Muscle layer of duodenum (tissue), 2 donors: ENCODE results near the gene CDC7.

Experiments used
- H3K27ac ChIP-seq: one replicate; pipeline ENCODE4 v1.7.0; 2013; ENCODE audit warnings: mild to moderate bottlenecking, low read length
- H3K27me3 ChIP-seq: one replicate; pipeline ENCODE4 v1.7.0; 2013; ENCODE audit warnings: low read depth, mild to moderate bottlenecking, control low read depth, low read length
- H3K36me3 ChIP-seq, 2 donors: one replicate each; pipeline ENCODE4 v1.7.0; 2013; ENCODE audit warnings: low read length in 2 of 2, control low read depth in 1 of 2, mild to moderate bottlenecking in 1 of 2; ENCODE audit not compliant: insufficient read depth in 2 of 2, control insufficient read depth in 1 of 2
- H3K4me1 ChIP-seq, 2 donors: one replicate each; pipeline ENCODE4 v1.7.0; 2013; ENCODE audit warnings: low read length in 2 of 2, mild to moderate bottlenecking in 2 of 2, control low read depth in 1 of 2, moderate library complexity in 1 of 2; ENCODE audit not compliant: insufficient read depth in 2 of 2, control insufficient read depth in 1 of 2
- H3K4me3 ChIP-seq, 2 donors: one replicate each; pipeline ENCODE4 v1.7.0; 2013; ENCODE audit warnings: low read length in 2 of 2, low read depth in 1 of 2, mild to moderate bottlenecking in 1 of 2
- H3K9me3 ChIP-seq, 2 donors: one replicate each; pipeline ENCODE4 v1.7.0; 2013; ENCODE audit warnings: low read length in 2 of 2, control low read depth in 1 of 2, mild to moderate bottlenecking in 1 of 2; ENCODE audit not compliant: control insufficient read depth in 1 of 2
- donor health status: healthy.

CDC7 gene

DNA sequence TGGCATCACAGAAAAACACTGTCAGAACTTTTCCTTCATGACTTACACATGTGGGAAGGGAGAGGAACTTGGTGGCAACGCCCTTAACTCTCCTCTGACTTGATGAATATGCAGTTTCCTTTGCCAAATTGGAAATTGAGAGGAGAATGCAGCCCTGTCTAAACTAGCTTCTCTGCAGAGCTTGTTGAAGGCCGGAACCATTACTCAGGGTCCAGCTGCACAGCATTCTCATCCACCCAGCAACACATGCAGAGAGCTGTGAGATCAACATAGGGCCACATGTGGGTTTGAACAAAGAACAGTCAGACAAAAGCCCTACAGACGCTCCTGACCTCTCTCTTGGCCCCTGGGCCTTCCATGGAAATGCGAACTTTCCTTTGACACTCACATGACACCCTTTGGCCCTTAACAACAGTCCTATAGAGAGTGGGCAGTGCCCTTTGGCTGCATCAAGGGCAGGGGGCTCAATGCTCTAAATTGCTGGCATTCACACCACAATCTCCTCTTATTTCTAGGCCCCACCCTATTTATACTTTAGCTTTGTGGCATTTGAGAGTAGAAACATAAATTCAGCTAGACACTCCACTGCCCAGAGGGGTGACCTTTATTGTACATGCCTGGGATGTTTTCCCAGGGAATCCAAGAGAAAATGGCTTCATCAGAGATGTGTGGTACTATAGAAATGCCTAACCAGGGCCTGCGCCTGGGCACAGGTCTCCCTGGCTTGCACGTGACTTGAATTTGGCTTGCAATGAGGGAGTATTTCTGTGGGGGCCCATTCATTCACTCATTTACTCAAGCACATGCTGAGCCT lies 64.4 kb downstream of the CDC7 start:
- Histone ChIP-seq H3K4me1 (peaks cover 0 to 19% of the 10 kb centered on the region in 2 donors), H3K9me3 (no peaks in the 10 kb centered on the region), H3K4me3 (no peak overlapping the region), H3K36me3 (no peaks in the 10 kb centered on the region), H3K27ac (peak overlapping the region; percentile 42), H3K27me3 (no peaks in the 10 kb centered on the region)

- peaks cover 0 to 19% of the 10 kb centered on the region in 2 donors for H3K4me1 ChIP-seq
- no peaks in the 10 kb centered on the region for H3K36me3 ChIP-seq
- H3K27me3 ChIP-seq, result no peaks in the 10 kb centered on the region
- no peak overlapping the region for H3K4me3 ChIP-seq
- H3K9me3 ChIP-seq, result no peaks in the 10 kb centered on the region
- no peak overlapping the region for H3K27ac ChIP-seq
These were observed 66.9 kb downstream of the CDC7 start for GRCh38 chr1:91567583-91567982.

DNA sequence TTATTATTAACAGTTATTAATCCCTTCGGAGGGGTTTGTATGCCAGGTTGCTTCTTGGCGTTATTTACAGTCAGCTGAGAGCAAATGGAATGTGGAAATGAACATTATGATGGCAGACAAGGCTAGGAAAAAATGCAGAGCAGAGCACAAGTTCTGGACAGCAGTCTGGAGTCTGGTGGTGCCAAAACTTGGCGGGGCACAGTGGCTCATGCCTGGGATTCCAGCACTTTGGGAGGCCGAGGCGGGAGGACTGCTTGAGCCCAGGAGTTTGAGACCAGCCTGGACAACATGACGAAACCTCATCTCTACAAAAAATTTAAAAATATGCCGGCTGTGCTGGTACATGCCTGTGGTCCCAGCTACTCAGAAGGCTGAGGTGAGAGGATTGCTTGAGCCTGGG lies 67.6 kb downstream of the CDC7 start:
- H3K36me3 ChIP-seq, result no peaks in the 10 kb centered on the region
- H3K27me3 ChIP-seq, result no peaks in the 10 kb centered on the region
- H3K9me3 ChIP-seq, result no peaks in the 10 kb centered on the region
- H3K4me3 ChIP-seq, result no peak overlapping the region
- H3K4me1 ChIP-seq, result peaks cover 0 to 19% of the 10 kb centered on the region in 2 donors
- H3K27ac ChIP-seq, result no peak overlapping the region

GRCh38 chr1:91569411-91570119 lies 68.9 kb downstream of the CDC7 start:
- H3K9me3 ChIP-seq, result no peaks in the 10 kb centered on the region
- H3K4me1 ChIP-seq, result peaks cover 0 to 17% of the 10 kb centered on the region in 2 donors
- no peak overlapping the region for H3K4me3 ChIP-seq
- H3K27me3 ChIP-seq, result no peaks in the 10 kb centered on the region
- H3K36me3 ChIP-seq, result no peaks in the 10 kb centered on the region
- peak overlapping the region; percentile 52 for H3K27ac ChIP-seq

GRCh38 chr1:91570120-91570448 lies 69.4 kb downstream of the CDC7 start:
- peaks cover 0 to 12% of the 10 kb centered on the region in 2 donors for H3K4me1 ChIP-seq
- H3K36me3 ChIP-seq, result no peaks in the 10 kb centered on the region
- H3K27ac ChIP-seq, result peak overlapping the region; percentile 52
- no peaks in the 10 kb centered on the region for H3K27me3 ChIP-seq
- no peaks in the 10 kb centered on the region for H3K9me3 ChIP-seq
- H3K4me3 ChIP-seq, result no peak overlapping the region

GRCh38 chr1:91572044-91572443 lies 71.4 kb downstream of the CDC7 start:
- H3K27me3 ChIP-seq, result no peaks in the 10 kb centered on the region
- H3K27ac ChIP-seq, result no peak overlapping the region
- H3K36me3 ChIP-seq, result no peaks in the 10 kb centered on the region
- H3K4me1 ChIP-seq, result peaks cover 7 to 14% of the 10 kb centered on the region in 2 donors
- H3K4me3 ChIP-seq, result no peak overlapping the region
- no peaks in the 10 kb centered on the region for H3K9me3 ChIP-seq
